Right ventricle myocardium superior (tissue), 1 donor: ENCODE data around the gene SOSTDC1. TPM values are rescaled to one million over a fixed set of nuclear protein-coding genes. Genes with fewer than 3 reads are reported as not detected.
"Not testable (repeated sequence)": the region's sequence is repeated elsewhere in the genome, so short reads cannot be mapped to it uniquely, and the experiment has no call there.

Source experiments
- ATAC-seq: fragments of 200-7000 bp; cut with Tn5 transposase; one replicate; pipeline ENCODE4 v1.9.1; 2020; ENCODE audit warnings: mild to moderate bottlenecking; ENCODE audit not compliant: poor library complexity
- DNase-seq: peaks from one replicate; pipeline ENCODE4 v3.0.0-alpha.2; 2020
- intact Hi-C: fragments of 100-400 bp; cut with DNase I; formaldehyde crosslinking; loops from one replicate; pipeline ENCODE4 v1.11.2; 2022
- long read RNA-seq: library from polyadenylated mRNA; unstranded; transcript quantifications from one replicate; pipeline ENCODE4 v2.0.0, GENCODE V29; 2021
- total RNA-seq: library from RNA; stranded (reverse); fragmentation: NEBNext Ultra II Directional; extraction: Animal tissue kit (Norgen Biotek cat#: 25700); gene quantifications from one replicate; pipeline ENCODE4 v1.2.1, GENCODE V29; 2021
- donor health status: DM: no; HTN: yes; CAD: no; lungs with severe emphysema.

Gene SOSTDC1, protein sequence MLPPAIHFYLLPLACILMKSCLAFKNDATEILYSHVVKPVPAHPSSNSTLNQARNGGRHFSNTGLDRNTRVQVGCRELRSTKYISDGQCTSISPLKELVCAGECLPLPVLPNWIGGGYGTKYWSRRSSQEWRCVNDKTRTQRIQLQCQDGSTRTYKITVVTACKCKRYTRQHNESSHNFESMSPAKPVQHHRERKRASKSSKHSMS
- 0.67 TPM for total RNA-seq
- long read RNA-seq, partial matches to known transcripts = 0 of 1 reads
- long read RNA-seq, other reads (novel, unspliced or antisense) = 0 of 1 reads

DNA sequence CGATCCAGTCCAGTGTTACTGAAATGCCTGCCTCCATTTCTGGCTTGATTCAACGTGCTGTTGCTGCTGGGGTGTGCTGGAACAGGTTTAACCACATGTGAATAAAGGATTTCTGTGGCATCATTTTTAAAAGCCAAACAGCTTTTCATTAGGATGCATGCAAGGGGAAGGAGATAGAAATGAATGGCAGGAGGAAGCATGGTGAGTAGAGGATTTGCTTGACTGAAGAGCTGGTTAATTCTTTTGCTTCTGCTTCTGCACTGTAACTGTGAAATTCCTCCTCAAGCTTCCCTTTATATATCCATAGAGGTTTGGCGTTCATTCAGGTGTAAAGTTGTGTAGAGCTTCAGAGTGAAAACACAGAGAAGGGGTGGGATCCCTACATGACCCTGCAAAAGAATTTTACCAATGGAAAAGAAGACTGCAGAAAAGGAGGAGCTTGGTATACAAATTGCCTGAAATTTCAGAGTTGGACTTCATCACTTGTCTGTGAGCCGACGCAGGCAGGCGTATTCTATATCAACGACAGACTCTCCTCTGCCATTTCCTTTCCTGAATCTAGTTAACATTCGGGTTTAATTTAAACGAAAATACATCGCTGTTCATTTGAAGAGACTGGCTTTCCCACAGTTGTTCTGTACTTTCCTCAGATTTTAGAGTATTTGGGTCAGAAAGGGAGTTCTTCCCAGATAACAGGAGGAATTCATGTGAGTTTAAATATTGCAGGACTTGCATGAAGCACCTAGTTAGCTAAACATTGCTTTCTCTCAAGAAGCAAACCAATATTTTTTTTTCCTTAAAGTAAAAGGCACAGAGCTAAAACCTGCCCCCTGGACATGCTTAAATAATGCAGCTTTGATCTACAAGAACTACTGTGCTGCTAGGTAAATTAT lies at the start of gene SOSTDC1:
Gene SOSTDC1 (minus strand): TSS at position 270 of the 893 bp plus-strand sequence. CDS start 70 bp downstream, at position 200.
- DNase-seq (no peak), ATAC-seq (peak; percentile 55)
- intact Hi-C loops = no loop called here

DNA sequence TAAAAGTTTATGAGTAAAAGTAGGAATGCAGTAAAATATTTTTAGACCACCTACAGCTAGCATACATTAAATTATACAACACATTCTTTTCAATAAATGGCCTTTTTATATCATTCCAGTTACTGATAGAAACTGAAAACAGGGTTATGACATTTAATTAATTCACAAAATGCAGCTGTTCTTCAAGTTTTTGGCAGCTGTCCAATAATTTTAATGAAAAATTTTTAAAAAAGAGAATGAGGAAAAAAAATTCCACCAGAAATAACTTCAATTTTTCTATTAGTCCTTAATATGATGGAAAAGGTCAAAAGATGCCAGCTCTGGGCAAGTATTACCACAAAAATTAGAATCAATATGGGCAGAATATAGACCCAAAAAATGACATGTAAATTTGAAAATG lies 49.2 kb upstream of the SOSTDC1 start:
- DNase-seq (no peak), ATAC-seq (no peak)
- intact Hi-C loops = no loop called here

DNA sequence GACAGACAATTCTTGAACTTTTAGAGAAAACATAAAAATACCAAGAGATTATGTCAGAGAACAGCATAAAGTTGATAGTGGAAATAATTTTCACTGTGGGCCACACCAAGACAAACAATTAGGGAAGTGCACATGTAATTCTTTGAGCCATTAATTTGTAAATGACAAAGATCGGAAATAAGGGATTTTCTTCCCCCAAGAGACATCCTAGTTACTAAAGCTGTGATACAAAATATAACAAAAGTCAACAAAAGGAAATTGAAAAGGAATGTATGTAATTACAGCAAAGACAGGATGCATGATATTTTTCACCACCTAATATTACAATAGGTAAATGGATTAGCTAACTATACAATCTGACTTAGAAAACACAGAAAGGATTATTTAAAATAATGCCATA lies 48.7 kb upstream of the SOSTDC1 start:
- ATAC-seq (no peak), DNase-seq (no peak)
- intact Hi-C loops = no loop called here

DNA sequence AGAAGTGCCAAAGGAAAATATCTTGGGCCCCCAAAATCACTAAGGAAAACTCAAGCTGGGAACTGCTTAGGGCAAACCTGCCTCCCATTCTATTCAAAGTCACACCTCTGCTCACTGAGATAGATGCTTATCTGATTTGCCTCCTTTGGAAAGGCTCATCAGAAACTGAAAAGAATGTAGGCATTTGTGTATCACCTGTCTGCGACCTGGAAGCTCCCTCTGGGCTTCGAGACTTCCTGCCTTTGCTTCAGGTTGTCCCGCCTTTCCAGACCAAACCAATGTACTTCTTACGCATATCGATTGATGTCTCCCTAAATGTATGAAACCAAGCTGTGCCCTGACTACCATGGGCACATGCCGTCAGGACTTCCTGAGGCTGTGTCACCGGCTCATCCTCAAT lies 46.6 kb upstream of the SOSTDC1 start:
- ATAC-seq = no peak
- no peak for DNase-seq
- intact Hi-C loops = no loop called here

DNA sequence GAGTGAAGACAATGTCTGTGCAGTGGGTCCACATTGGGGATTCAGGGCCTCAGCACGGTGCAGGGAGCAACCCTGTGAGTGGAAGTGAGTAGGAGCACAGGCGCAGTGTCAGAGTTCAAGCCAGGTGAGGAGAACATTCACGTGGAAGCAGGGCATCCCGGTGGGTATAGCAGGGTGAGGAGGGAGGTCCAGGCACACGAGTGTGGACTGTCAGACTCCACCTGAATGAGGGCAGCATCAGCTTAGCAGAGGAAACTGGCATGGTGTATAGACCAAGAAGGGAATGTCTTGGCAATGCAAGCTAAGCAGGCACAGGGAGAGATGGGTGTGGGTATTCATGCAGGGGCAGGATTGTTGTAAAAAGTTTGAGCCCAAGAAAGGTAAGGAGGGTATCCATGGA lies 45.8 kb upstream of the SOSTDC1 start:
- intact Hi-C loops = no loop called here
- no peak for ATAC-seq

DNA sequence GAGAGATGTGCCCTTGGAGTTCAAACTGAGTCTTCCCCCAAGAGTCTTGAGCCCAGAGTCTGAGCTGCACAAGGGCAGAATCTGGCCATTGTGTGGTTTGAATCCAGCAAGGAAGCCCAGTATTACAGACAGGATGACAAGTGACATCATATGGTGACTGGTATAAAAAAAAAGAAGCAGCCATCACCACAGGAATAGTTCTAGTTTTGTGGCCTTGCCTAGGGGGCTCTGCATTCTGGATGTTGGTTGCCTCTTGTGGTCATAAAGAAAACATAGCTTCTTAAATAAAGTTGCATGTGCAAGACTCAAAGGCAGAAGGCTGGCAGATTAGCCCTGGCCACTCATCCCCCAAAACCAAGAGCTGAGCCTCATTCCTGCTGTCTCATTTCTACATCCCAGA lies 44.3 kb upstream of the SOSTDC1 start:
- intact Hi-C loops = no loop called here
- ATAC-seq = no peak
- DNase-seq = no peak

More for the DNA sequence above, 45.8 kb upstream of the SOSTDC1 start:
- no peak for DNase-seq

DNA sequence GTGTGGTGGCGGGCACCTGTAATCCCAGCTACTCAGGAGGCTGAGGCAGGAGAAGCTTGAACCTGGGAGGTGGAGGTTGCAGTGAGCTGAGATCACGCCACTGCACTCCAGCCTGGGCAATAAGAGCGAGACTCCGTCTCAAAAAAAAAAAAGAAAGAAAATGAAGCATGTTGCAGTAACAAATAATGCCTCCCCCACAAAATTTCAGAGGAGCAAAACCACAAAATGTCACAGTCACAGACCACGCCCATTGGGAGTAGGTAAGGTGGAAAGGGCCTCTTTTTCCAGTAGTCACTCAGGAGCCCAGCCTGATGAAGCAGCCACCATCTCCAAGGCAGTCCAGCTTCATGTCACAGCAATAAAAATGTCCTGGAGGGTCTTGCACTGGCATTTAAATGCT lies 40.9 kb upstream of the SOSTDC1 start:
- DNase-seq, ATAC-seq, intact Hi-C loops: not testable (repeated sequence)

DNA sequence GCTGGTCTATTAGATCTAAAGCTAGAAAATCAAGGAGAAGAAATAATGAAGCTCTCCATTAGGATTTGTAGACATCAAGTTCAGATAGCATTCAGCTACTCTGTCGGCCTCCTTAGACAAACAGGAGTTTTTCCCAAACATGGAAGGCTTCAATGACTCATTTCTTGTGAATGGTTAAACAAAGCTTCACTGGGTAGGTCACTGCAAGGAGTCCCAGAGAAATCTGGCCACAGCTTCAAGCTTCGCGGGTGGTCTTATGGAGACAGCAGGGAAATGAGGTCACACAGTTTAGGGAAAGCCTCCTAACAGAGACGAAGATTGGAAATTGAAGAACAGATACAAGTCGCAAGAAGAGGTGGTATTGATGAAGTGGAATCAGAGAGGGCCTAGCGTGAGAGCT lies 38.5 kb upstream of the SOSTDC1 start:
- DNase-seq (no peak), ATAC-seq (no peak)
- intact Hi-C loops = no loop called here

DNA sequence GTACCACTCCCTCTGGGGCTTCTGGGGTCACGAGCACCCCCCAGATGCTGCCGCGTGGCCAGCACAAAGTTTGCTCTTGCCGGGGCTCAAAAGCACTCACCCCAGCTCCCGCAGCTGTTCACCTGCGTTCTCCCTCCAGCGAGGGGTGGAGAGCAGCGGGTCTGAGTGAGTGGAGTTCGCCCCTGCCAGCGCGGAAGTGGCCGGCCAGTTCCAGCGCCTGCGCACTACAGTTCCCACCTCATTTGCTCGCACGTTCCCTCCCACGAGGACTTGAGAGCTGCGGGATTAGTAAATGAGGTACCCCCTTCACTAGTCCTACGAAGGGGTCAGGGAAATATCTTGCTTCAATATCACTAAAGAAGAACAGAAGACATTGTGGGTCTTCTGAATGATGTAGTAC lies 36.8 kb upstream of the SOSTDC1 start:
- intact Hi-C loops = no loop called here
- DNase-seq = no peak
- ATAC-seq = no peak

DNA sequence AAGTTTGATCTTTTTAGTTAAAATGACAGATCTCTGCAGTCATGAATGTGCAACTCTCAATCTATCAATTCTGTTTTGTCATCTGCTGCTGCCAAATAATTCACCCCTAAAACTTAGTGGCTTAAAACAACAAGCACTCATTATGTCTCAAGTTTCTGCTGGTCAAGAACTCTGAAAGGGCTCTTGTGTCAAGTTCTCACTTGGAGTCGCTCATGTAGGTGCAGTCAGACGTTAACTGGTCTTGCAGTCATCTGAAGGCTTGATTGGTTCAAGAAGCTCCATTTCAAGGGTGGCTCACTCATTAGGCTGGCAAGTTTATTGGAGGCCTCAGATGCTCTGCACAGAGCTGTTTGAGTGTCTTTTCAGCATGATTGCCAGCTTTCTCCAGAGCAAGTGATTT lies 32.6 kb upstream of the SOSTDC1 start:
- DNase-seq (no peak), ATAC-seq (no peak)
- intact Hi-C loops = no loop called here

DNA sequence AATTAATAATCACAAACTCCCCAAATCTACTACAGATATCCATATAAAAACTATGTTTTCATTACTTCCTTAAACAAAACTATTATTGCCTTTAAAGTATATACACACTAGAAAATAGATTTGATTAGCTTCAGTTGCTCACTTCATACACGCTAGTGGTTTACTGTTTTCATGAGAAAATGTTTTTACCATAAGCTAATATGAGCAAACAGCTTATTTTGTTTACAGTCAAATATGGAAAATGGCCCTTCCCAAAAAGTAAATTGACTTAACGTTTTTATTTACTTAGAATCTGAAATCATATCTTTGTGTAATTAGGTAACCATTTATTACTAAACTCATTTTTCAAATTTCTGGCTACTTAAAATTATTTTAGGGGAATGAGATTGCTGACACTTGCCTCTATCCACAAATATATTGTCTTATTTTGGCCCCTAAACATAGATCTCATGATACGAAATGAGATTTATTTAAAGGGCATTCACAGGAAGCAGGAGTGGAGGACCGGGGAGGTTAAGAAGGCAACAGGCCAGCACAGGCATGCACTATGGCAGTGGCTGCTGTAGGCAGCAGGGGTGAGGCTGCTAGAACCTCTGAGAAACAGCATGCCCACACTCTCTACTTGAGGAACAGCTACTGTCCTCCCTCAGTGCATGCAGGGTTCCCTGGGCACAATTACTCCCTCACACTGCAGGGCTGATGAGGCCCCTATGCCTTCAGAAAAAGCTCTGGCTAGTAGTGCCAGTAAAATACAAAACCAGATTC lies 29.6 kb upstream of the SOSTDC1 start:
- DNase-seq (no peak), ATAC-seq (no peak)
- intact Hi-C loops = no loop called here

DNA sequence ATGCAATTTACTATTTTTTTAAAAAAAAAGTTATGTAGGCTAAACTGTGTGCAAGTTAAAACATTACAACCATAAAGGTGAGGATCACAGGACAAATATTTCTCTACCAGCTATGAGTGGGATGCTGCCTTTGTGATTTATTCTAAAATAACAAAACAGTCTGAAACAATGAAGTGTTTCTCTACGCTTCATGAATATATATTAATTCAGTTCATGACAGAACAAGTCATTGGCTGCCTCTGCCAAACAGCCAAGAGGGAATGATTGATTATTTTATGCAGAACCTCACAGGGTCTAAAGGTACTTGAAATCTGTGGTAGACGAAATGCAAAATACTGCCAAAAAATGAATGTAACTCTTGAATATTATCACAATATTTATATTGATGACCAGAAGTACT lies 29.0 kb upstream of the SOSTDC1 start:
- intact Hi-C loops = no loop called here
- no peak for ATAC-seq

DNA sequence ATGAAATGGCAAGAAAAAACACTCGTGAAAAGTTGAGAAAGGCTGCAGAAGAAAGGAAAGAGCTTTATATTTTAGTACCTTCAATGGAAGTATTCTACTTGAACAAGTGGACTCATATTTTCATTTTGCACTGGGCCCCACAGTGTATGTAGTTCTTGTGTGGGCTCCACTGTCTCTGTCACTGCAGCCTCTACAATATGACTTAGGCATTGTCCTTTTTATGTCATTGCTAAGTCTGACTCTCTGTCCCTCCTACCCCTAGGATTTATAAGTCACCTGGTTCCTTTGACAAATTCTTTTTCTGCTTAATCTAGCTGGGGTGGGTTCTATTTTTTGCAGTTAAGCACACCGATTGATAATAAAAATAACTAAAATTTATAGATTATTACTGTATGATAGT lies 27.7 kb upstream of the SOSTDC1 start:
- ATAC-seq = no peak
- intact Hi-C loops = no loop called here

More for the DNA sequence above, 29.0 kb upstream of the SOSTDC1 start:
- no peak for DNase-seq

DNA sequence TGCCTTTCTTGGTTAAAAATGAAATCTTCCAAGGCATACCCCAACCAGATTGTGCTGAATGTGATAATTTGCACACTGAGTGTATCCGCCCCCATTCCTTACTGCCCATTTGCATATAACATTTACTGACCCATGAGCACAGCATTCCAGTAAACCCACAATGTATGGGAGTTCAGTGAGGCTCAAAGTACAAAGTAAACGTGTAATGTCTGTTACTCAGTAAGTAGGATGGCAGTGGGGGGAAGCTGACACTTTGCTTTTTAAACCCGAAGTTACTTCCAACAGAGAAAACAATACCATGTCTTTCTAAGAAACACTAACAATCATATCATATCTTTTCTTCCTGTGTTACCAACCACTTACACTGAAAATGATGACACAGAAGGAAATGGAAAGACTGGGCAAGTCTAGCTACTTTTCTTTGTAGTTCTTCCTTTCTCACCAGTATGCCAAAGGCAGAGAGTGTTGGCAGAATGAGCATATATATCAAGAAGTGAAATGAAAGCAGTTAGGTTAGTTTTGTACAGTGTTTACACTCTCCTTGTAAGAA lies 27.1 kb upstream of the SOSTDC1 start:
- DNase-seq (no peak), ATAC-seq (no peak)
- intact Hi-C loops = no loop called here

More for the DNA sequence above, 27.7 kb upstream of the SOSTDC1 start:
- no peak for DNase-seq

DNA sequence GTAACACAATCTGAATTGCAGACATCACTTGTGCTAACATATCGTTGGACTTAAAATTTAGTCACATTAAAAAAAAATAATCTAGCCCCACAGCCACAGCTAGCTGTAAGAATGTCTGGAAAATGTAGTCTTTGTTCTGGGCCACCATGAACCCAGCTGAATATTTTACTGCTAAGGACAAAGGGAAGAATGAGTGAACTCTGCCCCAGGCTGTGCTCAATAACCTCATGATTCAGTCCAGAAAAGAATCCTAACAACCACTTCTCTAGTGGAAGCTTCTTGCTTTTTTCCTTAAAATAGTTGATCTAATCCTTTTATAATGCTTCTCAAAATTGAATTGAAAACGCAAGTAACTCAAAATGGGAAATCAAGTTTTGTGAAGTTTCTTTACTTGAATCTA lies 25.6 kb upstream of the SOSTDC1 start:
- ATAC-seq (no peak), DNase-seq (no peak)
- intact Hi-C loops = no loop called here

DNA sequence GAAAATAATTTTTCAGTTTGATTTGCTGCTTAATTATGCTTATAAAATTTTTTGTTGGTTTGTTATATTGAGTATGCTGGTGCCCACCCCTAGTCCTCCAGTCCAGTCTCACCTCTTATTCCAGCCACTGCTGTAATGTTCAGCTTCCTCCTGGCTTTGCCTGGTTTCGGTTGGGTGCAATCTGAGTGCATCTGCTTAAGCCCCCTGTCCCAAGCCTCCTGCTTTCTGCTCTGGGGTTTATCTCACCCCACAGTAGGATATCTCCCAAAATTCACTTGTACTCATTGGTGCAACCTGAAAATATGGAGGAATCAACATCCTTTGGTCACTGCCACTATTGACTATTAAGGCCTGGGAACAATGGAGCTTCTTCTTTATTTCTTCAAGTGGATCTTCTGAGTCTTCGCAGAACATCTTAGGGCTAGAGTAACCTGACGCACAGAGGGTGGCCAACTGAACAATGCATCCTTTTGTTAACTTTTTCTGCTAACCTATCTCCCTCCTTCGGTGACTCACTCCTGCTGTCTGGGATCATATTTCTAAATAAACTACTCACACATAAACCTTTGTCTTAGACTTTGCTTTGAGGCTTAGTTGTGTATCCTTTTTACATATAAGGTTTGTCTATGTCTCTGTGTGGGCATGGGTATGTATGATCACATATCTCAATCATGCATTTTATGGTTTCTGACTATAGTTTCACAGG lies 19.1 kb upstream of the SOSTDC1 start:
- intact Hi-C loops = no loop called here
- no peak for ATAC-seq
- DNase-seq = no peak

DNA sequence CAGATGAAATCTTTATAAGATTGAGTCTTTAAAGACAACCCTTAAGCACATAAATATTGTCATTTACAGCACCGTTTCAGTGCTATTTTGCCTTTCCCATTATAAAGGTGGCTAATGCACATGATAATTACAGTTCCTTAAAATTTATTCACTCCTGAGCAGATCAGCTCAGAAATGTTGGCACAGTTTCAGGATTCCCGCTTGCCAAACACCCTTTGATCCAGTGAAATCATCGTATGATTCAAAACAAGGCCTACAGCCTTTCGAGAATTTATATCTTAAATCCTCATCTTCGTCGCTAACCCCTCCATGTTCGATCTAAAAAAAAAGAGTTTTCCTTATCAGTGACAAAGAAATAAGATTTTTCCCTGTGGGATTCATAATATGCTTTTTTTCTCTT lies 14.1 kb upstream of the SOSTDC1 start:
- DNase-seq (no peak), ATAC-seq (no peak)
- intact Hi-C loops = no loop called here

DNA sequence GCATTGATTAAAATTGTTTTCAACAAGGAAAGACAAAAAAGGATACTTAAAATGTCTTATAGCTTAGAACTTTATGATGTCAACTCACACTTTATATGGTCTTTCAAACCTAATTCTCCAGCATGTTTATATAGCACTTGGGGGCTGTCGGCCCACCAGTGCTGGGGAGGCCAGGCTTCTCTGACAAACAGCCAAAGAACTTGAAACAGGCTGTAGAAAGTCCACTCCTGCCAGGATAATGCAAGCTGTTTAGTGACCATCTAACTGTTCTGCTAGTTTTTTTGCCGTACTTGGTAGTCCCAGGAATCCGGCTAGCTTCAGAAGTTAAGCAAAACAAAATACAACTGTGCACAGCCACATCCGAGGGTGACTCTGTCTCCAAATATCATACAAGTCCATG lies 13.6 kb upstream of the SOSTDC1 start:
- intact Hi-C loops = no loop called here
- DNase-seq = no peak
- ATAC-seq = no peak

DNA sequence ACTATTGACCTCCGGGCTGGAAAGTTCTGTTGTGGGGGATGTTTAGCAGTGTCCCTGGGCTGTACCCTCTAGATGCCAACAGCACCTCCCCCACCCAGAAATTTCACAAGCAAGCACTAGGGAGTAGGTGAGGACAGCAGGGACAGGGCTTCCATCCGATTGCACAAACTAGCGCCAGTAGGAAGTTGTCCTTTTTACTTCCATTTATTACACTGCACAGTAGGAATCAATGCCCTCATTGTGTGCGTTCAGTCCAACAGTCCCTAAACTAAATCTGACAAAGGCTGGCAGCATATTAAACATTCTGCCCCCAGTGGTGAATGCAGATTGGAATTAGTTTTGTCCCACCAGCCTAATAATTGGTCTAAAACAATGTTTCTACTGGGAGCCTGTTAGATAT lies 6.4 kb upstream of the SOSTDC1 start:
- no peak for ATAC-seq
- intact Hi-C loops = no loop called here
- no peak for DNase-seq
